GM21619 (cell line): ENCODE measurements around the gene SLC22A3.
"Not testable (repeated sequence)": the region's sequence is repeated elsewhere in the genome, so short reads cannot be mapped to it uniquely, and the experiment has no call there.

Experiments used
- ATAC-seq: cut with Tn5 transposase; IDR thresholded peaks from one replicate; pipeline ENCODE4 v1.9.1; 2021; ENCODE audit not compliant: unreplicated experiment

The SLC22A3 gene

GRCh38 chr6:160438481-160438880 is 90.3 kb downstream of the SLC22A3 start:
- no peak for ATAC-seq

GRCh38 chr6:160439751-160440150 is 91.6 kb downstream of the SLC22A3 start:
- ATAC-seq, result no peak

GRCh38 chr6:160442151-160442550 is 94.0 kb downstream of the SLC22A3 start:
- ATAC-seq, result no peak

- no peak for ATAC-seq
These were observed 97.0 kb downstream of the SLC22A3 start for GRCh38 chr6:160445130-160445529.

DNA sequence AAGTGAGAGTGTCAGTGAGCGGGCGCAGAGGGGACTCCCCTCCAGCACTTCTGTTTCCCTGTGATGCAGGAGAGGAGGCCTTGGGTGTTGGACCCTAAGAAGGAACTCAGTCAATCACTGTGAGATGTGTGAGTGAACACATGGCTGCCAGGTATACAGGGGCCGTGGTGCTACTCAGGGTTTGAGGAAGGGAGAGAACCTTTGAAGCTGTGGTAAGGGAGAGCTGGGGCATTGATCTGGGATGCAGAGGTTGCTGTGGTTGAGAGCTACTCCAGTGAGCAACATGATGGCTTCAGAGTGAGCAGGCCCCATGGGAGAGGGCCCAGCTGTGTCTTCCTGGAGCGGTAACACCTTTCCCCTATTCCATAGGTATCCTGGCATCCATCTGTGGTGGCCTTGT is 99.2 kb downstream of the SLC22A3 start:
- no peak for ATAC-seq

GRCh38 chr6:160449787-160450186 is 101.6 kb downstream of the SLC22A3 start:
- ATAC-seq, result not testable (repeated sequence)

- no peak for ATAC-seq
These were observed 102.7 kb downstream of the SLC22A3 start for GRCh38 chr6:160450849-160451248.

DNA sequence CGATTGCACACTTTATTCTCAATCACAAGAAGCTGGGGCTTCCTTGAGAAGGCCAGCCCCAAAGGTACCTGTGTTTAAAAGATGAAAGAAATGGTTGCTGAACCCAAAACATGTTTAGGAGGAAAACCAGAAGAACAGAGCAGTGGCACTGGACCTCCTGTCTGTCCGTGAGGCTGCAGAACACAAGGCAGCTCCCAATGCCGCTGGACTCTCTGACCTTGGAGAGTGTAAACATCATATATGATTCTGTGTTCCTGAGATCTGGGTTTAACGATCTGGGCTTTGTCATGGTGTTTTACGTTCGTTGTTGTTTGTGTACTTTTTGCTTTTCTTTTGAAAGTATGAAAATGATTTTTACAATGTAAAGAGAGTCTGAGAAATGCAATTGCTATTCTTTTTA is 106.1 kb downstream of the SLC22A3 start:
- no peak for ATAC-seq

DNA sequence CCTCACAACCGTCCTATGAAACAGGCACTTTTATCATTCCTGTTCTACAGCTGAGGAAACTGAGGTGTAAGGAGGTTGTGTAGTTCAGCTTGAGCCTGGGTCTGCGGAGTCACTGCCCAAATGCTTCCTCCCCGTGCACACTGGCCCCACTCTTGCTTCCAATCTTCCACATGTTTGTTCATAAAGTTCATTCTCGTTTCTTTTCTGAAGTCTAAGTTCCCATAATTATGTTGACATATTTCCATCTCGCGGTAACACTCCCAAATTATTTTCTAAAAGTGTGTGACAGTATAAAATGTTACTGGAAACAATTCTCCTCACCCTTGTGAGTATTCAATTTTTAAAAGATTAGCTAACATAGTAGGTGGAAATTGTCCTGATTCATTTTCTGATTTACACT is 106.9 kb downstream of the SLC22A3 start:
- no peak for ATAC-seq

GRCh38 chr6:160455541-160456213 is 107.5 kb downstream of the SLC22A3 start:
- peak; percentile 79 for ATAC-seq

DNA sequence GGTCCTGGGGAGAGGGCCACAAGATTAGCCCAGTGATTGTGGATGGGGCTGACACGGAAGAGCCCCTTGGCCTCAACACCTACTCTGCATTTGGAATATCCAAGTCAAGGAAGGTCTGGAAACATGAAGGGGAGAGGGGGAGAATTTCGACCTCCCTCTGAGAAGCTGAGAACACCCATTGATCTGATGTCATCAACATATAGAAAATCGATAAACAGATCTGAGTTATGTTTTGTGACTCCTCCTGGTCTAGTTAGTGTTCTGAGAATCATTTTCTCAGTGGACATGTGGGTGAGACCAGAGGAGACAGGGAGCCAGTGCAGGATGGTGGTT is 108.0 kb downstream of the SLC22A3 start:
- ATAC-seq, result no peak

GRCh38 chr6:160457823-160458222 is 109.6 kb downstream of the SLC22A3 start:
- ATAC-seq, result no peak

DNA sequence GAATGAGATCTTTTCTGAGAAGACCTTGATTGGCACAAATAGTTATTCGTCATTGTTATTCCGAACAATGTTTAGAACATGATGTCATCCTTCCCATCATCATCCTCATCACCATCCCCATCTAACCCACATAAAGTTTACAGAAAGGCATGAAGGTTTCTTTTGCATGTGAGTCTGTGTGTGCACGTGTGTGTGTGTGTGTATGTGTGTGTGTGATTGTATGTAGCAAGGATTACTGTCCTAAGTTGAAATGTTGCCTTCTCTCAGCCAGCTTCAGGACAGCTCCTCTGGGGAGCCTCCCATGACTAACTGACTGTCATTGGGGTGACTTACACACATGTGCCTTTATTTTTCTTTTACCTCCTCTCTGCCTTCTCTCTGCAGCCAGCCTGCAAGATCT is 113.5 kb downstream of the SLC22A3 start:
- ATAC-seq, result no peak

- peak; percentile 14 for ATAC-seq
These were observed 113.9 kb downstream of the SLC22A3 start for GRCh38 chr6:160462116-160462515.

DNA sequence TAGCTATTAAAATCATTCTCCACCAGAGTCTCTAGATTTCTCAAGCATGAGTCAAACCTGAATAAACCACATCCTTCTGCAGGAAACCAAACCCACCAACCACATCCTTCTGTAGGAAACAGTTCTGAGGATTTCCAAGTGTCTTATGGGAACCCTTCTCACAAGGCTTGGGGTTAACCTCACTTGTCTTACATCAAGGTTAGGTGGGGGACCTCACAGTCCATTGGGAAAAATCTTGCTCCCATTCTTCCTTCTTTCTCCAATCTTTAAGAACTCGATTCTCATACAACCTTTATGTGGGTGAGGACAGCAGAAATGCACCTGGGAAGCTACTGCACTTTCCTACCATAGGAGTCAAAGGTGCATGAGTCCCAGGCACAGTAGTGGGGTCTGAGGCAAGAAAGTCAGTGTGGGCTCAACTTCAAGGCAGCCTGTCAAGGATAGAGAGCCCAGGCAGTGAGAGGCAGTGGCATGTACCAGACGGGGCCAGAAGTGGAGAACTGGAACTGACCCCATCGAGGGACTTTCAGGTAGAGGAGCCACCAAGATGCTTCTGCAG is 114.5 kb downstream of the SLC22A3 start:
- peak; percentile 99 for ATAC-seq

- ATAC-seq, result no peak
These were observed 116.6 kb downstream of the SLC22A3 start for GRCh38 chr6:160464744-160465143.

- not testable (repeated sequence) for ATAC-seq
These were observed 119.2 kb downstream of the SLC22A3 start for GRCh38 chr6:160467261-160467871.

- ATAC-seq, result no peak
These were observed 121.0 kb downstream of the SLC22A3 start for GRCh38 chr6:160469153-160469552.

DNA sequence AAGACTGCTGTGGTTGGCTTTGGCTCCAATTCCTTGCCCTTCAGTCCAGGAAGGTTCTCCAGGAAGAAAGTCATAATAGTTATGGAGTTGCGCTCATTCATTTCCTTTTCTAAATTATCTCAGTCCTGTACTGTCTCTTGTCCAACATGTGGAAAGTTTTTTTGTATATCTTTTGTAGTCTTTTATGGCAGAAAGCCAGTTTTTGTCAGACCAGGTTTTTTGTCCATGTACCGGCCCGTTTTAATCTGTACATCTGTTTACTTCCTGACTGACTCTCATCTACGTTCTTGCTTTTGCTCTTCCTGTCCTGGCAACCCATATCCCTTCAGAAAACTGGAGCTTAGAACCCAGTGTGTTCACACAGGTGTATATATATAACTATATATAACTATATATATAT is 127.9 kb downstream of the SLC22A3 start:
- ATAC-seq, result not testable (repeated sequence)

GRCh38 chr6:160477072-160477471 is 128.9 kb downstream of the SLC22A3 start:
- ATAC-seq, result not testable (repeated sequence)

- no peak for ATAC-seq
These were observed 129.7 kb downstream of the SLC22A3 start for GRCh38 chr6:160477901-160478300.

DNA sequence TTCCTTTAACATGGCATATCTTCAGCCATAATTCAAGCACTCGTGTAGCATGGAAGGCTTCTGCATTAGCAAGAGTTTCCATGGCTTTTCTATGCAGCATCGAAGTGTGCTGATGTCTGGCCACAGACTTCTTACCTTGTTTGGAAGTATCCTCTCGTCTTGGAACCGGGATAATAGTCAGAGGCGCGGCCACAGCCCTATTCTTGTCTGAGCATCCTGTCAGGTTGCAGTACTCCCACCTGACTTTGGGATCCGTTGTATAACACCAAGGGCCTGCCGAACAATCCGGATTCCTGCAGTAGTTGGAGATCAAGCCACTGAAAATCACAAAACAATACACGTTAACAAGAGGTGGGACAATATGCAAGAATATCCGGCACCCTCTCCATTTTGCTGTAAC is 138.9 kb downstream of the SLC22A3 start:
- no peak for ATAC-seq

GRCh38 chr6:160489091-160489490 is 140.9 kb downstream of the SLC22A3 start:
- ATAC-seq, result no peak
